Stimulated activated CD4-positive, alpha-beta T cell treated with anti-CD3 and anti-CD28 coated beads, TNF-alpha, amount 100 ng/mL, for 24 hours (primary cell): Measurements from ENCODE around the gene FBXW9.
"Not testable (repeated sequence)": the region's sequence is repeated elsewhere in the genome, so short reads cannot be mapped to it uniquely, and the experiment has no call there.

ENCODE experiments used
- DNase-seq, 3 experiments: peaks; one replicate each; pipeline ENCODE4 v3.0.0-alpha.2; 2020; ENCODE audit warnings: low read depth in 3 of 3

The FBXW9 gene

DNA sequence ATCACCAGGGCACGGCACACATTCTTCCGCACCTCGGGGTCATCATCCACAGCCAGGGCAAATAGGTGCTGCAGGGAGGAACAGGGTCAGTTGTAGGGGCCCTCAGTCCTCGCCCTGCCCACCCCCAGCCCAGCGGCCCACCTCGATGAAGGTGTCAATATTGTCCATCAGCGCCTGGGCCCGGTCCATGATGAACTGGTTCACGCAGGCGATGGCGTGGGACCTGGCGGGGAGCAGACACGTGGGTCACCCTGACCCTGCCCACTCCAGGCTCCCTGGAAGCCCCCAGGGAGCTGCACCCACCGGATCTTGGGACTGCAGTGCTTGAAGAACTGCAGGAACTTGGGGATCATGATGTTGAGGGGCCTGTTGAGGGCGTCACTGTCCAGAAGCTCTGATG is 18.7 kb upstream of the FBXW9 start:
- DNase-seq: no peak

GRCh38 chr19:12713304-12713703 is 16.9 kb upstream of the FBXW9 start:
- DNase-seq: not testable (repeated sequence)

DNA sequence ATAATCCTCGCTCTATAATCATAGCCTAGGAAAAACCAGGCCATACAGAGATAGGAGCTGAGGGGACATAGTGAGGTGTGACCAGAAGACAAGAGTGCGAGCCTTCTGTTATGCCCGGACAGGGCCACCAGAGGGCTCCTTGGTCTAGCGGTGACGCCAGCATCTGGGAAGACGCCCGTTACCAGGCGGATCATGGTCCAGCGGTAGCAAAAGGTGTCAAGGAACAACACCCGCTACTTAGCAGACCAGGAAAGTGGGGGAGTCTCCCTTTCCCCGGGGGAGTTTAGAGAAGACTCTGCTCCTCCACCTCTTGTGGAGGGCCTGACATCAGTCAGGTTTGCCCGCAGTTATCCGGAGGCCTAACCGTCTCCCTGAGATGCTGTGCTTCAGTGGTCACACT is 15.6 kb upstream of the FBXW9 start:
- DNase-seq: not testable (repeated sequence)

DNA sequence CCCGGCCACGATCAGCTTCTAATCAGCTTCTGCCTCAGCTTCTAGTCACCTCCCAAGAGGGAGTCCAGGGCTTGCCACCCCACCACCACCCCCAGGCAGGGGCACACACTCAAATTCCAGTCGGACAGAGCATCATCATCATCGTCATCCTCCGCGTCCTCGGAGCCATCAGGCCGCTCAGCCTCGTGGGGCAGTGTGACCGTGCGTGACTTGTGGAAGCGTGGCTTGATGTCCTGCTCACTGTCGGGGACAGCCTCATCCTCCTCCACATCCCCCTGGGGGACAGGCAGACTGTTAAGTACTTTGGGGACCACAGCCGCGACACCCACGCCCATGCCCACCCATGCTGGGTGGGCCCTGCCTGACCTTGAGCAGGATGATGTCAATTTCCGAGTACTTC is 14.8 kb upstream of the FBXW9 start:
- DNase-seq: no peak

DNA sequence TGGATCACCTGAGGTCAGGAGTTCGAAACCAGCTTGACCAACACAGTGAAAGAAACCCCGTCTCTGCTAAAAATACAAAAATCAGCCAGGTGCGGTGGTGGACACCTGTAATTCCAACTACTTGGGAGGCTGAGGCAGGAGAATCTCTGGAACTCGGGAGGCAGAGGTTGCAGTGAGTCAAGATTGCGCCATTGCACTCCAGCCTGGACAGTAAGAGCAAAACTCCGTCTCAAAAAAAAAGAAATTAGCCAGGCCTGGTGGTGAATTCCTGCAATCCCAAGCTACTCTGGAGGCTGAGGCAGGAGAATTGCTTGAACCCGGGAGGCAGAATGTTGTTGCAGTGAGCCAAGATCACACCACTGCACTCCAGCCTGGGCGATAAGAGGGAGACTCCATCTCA is 12.2 kb upstream of the FBXW9 start:
- DNase-seq: no peak

GRCh38 chr19:12706332-12706718 is 9.9 kb upstream of the FBXW9 start:
- no peak for DNase-seq

- DNase-seq: no peak
These were observed 9.4 kb upstream of the FBXW9 start for GRCh38 chr19:12705654-12706331.

GRCh38 chr19:12705169-12705568 is 8.7 kb upstream of the FBXW9 start:
- no peak for DNase-seq

GRCh38 chr19:12703046-12703445 is 6.6 kb upstream of the FBXW9 start:
- DNase-seq: no peak

DNA sequence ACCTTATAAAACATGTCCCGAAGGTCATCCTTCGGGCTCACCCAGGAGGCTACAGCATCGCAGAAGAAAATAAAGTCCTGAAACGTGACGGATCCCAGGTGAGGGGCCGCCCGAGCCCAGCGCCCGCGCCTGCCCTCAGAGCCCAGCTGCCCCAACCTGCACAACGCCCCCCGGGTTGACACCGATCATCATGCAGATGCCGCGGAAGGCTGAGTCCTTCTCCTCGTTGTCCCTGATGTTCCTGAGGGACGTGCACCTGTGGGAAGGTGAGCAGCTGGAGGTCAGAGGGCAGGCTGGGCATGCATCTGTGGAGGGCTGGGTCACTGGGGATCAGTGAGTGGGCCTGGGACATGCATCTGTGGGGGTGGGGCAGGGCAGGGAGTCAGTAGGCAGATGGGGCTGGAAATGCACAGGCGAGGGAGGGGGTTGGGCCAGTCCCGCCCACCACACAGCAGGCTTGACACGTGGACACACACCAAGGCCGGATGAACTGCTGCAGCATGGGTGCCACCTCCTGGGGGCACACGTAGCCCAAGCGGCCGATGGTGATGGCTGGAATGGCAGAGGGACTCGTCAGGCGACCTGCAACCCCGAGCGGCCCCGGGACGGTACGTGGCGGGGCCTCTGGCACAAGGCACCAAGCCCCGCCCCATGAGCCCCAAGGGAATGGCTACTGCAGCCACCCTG is 5.3 kb upstream of the FBXW9 start:
- DNase-seq: no peak

- DNase-seq: no peak
These were observed 1.7 kb upstream of the FBXW9 start for GRCh38 chr19:12698138-12698537.

- not testable (repeated sequence) for DNase-seq
These were observed 994 bp upstream of the FBXW9 start for GRCh38 chr19:12697425-12697824.

GRCh38 chr19:12695997-12696365 is 450 bp downstream of the FBXW9 start:
- no peak for DNase-seq

GRCh38 chr19:12695514-12695913 is 917 bp downstream of the FBXW9 start:
- DNase-seq: no peak

DNA sequence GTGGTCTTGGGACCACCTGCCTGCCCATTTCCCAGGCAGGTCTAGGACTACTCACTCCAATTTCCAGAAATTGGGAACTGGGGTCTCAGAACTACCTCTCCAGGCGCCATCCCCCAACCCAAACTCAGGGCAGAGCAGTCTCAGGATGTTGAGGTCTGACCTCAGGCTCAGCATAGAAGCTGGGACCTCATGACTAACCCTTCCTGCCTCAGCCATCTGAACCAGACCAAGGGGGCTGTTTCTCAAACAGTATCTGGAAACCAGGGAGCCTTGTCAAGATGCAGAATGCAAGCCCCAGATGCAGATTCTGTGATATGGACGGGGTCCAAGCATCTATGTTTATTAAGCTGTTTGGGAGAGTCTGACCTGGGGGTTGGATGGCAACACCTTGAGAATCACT is 1.3 kb downstream of the FBXW9 start:
- DNase-seq: no peak

DNA sequence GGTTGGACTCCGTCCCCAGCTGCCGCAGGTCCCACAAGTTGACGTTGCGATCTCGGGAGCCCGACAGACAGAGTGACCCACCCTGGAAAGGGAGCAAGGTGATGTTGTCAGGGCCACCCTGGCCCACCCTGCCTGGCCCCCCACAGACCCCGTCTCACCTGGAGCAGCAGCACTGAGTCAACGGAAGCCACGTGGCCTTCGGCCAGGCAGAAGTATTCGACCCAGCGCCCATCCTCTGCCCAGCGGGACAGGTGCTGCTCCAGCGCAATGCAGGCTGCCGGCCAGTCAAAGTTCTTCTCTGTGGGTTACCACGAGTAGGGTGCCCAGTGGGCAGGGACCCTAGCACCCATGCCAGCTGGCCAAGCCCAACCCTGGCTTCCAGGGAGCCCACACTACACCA is 1.8 kb downstream of the FBXW9 start:
- DNase-seq: no peak

DNA sequence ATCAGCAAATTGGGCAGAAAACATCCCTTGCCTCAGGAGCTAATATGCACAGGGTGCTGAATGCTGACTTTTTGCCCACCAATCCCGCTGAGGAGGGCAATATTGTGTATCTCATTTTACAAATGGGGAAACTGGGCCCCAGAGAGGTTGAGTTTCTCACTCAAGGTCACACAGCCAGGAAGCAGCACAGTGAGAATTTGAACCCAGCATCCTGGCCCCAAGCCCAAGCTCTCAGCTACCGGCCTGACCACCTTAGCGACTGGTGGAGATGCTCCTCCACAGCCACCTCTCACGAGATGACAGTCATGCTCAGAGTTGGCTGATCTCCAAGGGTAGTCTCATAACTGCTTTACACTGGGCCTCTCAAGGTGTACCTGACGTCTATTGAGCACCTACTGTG is 3.5 kb downstream of the FBXW9 start:
- no peak for DNase-seq

GRCh38 chr19:12689581-12690216 is 6.7 kb downstream of the FBXW9 start:
- DNase-seq: no peak

- no peak for DNase-seq
These were observed 7.4 kb downstream of the FBXW9 start for GRCh38 chr19:12689012-12689411.

- no peak for DNase-seq
These were observed 8.8 kb downstream of the FBXW9 start, which contains the start of gene GNG14 for GRCh38 chr19:12687496-12688196. Gene GNG14, plus strand, starts transcription at chr19:12687998. Its CDS starts 51 bp downstream, at chr19:12688049.

DNA sequence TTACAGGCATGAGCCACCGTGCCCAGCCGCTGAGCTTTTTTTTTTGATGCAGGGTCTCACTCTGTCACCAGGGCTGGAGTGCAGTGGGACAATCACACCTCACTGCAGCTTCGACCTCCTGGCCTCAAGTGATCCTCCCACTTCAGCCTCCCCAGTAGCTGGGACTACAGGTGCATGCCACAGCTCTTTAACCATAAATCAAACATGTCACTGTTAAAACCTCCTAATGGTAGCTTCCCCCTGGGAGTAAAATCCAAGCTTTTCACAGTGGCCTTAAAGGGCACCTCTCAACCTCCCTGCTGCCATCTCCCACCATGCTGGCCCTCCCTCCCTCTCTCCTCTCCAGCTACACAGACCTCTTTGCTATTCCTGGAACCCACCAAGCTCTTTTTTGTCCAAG is 10.6 kb downstream of the FBXW9 start:
- DNase-seq: no peak
